ENCODE measurements around the gene FRMD8. TPM values are rescaled to one million over a fixed set of nuclear protein-coding genes. Genes with fewer than 3 reads are reported as not detected.

Gene FRMD8
- total and polyA plus RNA-seq, 9 of the 15 experiments (the other 6 are each of a cell fraction or from before 2014, with no cell fraction given): 4.5 to 54.5 (median 15.8) TPM

GRCh38 chr11:65421794-65422632 lies 35.6 kb downstream of the FRMD8 start (continued):
- TF ChIP-seq ZNF3 (CRISPR knock-in tag; IDR thresholded peaks at IDR 0.05) (no peak), ZNF707 (CRISPR knock-in tag; conservative IDR thresholded peaks at IDR 0.05) (0 out of 2 replicates have a peak, but pooled peaks have one; percentile 50), CLOCK (CRISPR knock-in tag; IDR thresholded peaks at IDR 0.05; ENCODE audit: borderline replicate concordance) (0 out of 2 replicates have a peak, but pooled peaks have one; percentile 32), DIDO1 (tag; IDR thresholded peaks at IDR 0.05; ENCODE audit: low read depth) (no peak), ZBTB49 (CRISPR knock-in tag; IDR thresholded peaks at IDR 0.05; ENCODE audit: borderline replicate concordance) (no peak), TAL1 (IDR thresholded peaks at IDR 0.05) (peak; percentile 18; the same call in 1 of the 2 replicates), ZNF780A (CRISPR knock-in tag; IDR thresholded peaks at IDR 0.05) (no peak), FOXK1 (CRISPR knock-in tag; IDR thresholded peaks at IDR 0.05; ENCODE audit: borderline replicate concordance) (no peak), CGGBP1 (CRISPR knock-in tag; IDR thresholded peaks at IDR 0.05) (no peak), ZNF165 (CRISPR knock-in tag; IDR thresholded peaks at IDR 0.05; ENCODE audit: borderline replicate concordance) (peak; percentile 80; the same call in 1 of the 2 replicates), SAFB (IDR thresholded peaks at IDR 0.05; ENCODE audit: borderline replicate concordance, low read depth, low read length) (peak; percentile 67; the same call in 1 of the 2 replicates), JUN (IDR thresholded peaks at IDR 0.05; ENCODE audit: borderline replicate concordance, low read depth, low read length) (peak; percentile 96), JUN (CRISPR knock-in tag; IDR thresholded peaks at IDR 0.05; ENCODE audit: borderline replicate concordance) (peak; percentile 82), RREB1 (CRISPR knock-in tag; IDR thresholded peaks at IDR 0.05) (peak; percentile 42; the same call in 1 of the 2 replicates), FOXM1 (IDR thresholded peaks at IDR 0.05; ENCODE audit: low read depth) (no peak), FOXM1 (CRISPR knock-in tag; IDR thresholded peaks at IDR 0.05; ENCODE audit: low read depth) (no peak)

All from K562 (cell line).